ENCODE results near the gene CHCHD5. TPM values are rescaled to one million over a fixed set of nuclear protein-coding genes. Genes with fewer than 3 reads are reported as not detected.
"Not testable (repeated sequence)": the region's sequence is repeated elsewhere in the genome, so short reads cannot be mapped to it uniquely, and the experiment has no call there.

The CHCHD5 gene
- 10 to 100 TPM; 28.0 to 50.8 (median 38.8) TPM for polyA plus RNA-seq
- long read RNA-seq, donor 1 = 0 reads
- long read RNA-seq, donor 2, transcript CHCHD5-201 (4 exons, 691 nt) = major isoform, 9 of 16 reads
- long read RNA-seq, donor 2, partial matches to known transcripts = 7 of 16 reads
- long read RNA-seq, donor 2, other reads (novel, unspliced or antisense) = 0 of 16 reads
- long read RNA-seq, donor 3, transcript CHCHD5-201 (4 exons, 691 nt) = major isoform, 19 of 19 reads
- long read RNA-seq, donor 3, partial matches to known transcripts = 0 of 19 reads
- long read RNA-seq, donor 3, other reads (novel, unspliced or antisense) = 0 of 19 reads
- long read RNA-seq, donor 4, partial matches to known transcripts = 0 of 3 reads
- long read RNA-seq, donor 4, other reads (novel, unspliced or antisense) = 0 of 3 reads
- long read RNA-seq, donor 5, transcript CHCHD5-201 (4 exons, 691 nt) = major isoform, 10 of 11 reads
- long read RNA-seq, donor 5, partial matches to known transcripts = 0 of 11 reads
- long read RNA-seq, donor 5, other reads (novel, unspliced or antisense) = 0 of 11 reads
- long read RNA-seq, donor 6, transcript CHCHD5-201 (4 exons, 691 nt) = major isoform, 10 of 10 reads
- long read RNA-seq, donor 6, partial matches to known transcripts = 0 of 10 reads
- long read RNA-seq, donor 6, other reads (novel, unspliced or antisense) = 0 of 10 reads
- long read RNA-seq, donor 7 = 0 reads
- long read RNA-seq, donor 8, partial matches to known transcripts = 0 of 2 reads
- long read RNA-seq, donor 8, other reads (novel, unspliced or antisense) = 0 of 2 reads
- long read RNA-seq, donor 9, partial matches to known transcripts = 0 of 3 reads
- long read RNA-seq, donor 9, other reads (novel, unspliced or antisense) = 0 of 3 reads
- long read RNA-seq, donor 10, transcript CHCHD5-201 (4 exons, 691 nt) = major isoform, 22 of 29 reads
- long read RNA-seq, donor 10, partial matches to known transcripts = 5 of 29 reads
- long read RNA-seq, donor 10, other reads (novel, unspliced or antisense) = 0 of 29 reads

DNA sequence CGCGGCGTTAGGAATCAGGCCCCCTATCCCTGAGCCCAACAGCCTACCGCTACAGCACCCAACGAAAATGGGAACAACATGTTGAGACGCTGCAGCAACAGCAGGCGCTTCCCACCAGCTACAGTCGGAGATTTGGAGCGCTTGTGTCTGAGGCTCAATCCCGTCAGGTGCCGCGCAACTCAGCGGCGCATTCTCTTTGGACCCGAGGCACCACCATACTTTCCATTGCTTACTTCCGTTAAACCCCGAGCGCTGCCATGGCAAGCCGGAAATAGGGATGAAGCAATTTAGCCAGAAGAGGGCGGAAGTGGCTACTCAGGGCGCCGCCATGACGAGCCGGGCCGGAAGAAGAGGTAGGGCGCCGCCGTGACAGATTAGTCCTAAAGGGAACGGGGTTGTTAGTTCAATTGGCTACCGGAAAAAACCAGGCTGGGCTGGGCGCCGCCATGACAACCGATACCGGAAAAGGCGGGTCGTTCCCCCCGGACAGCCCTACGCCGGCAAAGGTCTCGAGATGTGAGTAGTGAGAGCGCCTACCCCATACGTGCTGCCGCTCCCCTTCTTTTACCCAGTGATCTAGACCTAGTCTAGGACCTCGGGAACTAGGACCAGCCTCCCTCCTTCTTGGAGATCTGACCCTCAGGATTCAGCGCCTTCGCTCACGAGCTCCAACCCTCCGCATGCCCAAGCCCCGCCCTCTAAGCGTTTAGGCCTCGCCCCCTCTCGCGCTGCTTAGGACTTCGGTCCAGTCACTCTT lies at the start of gene CHCHD5:
TSS of gene CHCHD5 (plus strand) at position 476 of the 757 bp plus-strand sequence. CDS start at position 515, 39 bp downstream.
- WGBS, 3 donors = 1 to 2% (median 1%) methylated on average over 53 to 54 of the region's 54 CpGs
- FAIRE-seq = no peak
- peak; percentile 96 to 97 for DNase-seq

GRCh38 chr2:112534826-112535225 lies 49.6 kb upstream of the CHCHD5 start:
- H3K4me3 ChIP-seq (ENCODE audit: low read depth in 1 of 3, low read length in 3 of 3) = no peak overlapping the region
- H3K9me3 ChIP-seq (ENCODE audit: control insufficient read depth in 2 of 2, insufficient read depth in 1 of 2, low read depth in 1 of 2, low read length in 1 of 2) = no peaks in the 10 kb centered on the region
- FAIRE-seq = no peak
- H3K4me1 ChIP-seq (ENCODE audit: control insufficient read depth in 3 of 3, insufficient read depth in 2 of 3, low read depth in 1 of 3, low read length in 2 of 3) = no peaks in the 10 kb centered on the region
- DNase-seq = no peak
- H3K36me3 ChIP-seq (ENCODE audit: control insufficient read depth in 3 of 3, insufficient read depth in 2 of 3, low read depth in 1 of 3, low read length in 3 of 3) = peaks cover 0 to 2% (median 1%) of the 10 kb centered on the region in 3 donors
- no peak overlapping the region for H3K27ac ChIP-seq (ENCODE audit: low read depth in 1 of 3, low read length in 2 of 3)
- no peaks in the 10 kb centered on the region for H3K27me3 ChIP-seq (ENCODE audit: control insufficient read depth in 3 of 3, insufficient read depth in 3 of 3, low read length in 3 of 3)
- 68 to 83% (median 75%) methylated on average over 1 of the region's 1 CpG for WGBS, 3 donors

More for the DNA sequence above, at the start of gene CHCHD5:
- Histone ChIP-seq H3K27me3 (ENCODE audit: control insufficient read depth in 3 of 3, insufficient read depth in 3 of 3, low read length in 3 of 3) (no peaks in the 10 kb centered on the region), H3K9me3 (ENCODE audit: control insufficient read depth in 2 of 2, insufficient read depth in 1 of 2, low read depth in 1 of 2, low read length in 1 of 2) (no peaks in the 10 kb centered on the region), H3K4me1 (ENCODE audit: control insufficient read depth in 3 of 3, insufficient read depth in 2 of 3, low read depth in 1 of 3, low read length in 2 of 3) (peaks cover 4 to 18% (median 7%) of the 10 kb centered on the region in 3 donors), H3K4me3 (ENCODE audit: low read depth in 1 of 3, low read length in 3 of 3) (peak within 1 kb of the TSS; percentile 69 to 73 (median 71)), H3K27ac (ENCODE audit: low read depth in 1 of 3, low read length in 2 of 3) (peak within 1 kb of the TSS; percentile 95 to 100 (median 98)), H3K36me3 (ENCODE audit: control insufficient read depth in 3 of 3, insufficient read depth in 2 of 3, low read depth in 1 of 3, low read length in 3 of 3) (peaks cover 0 to 28% (median 2%) of the 10 kb centered on the region in 3 donors)

DNA sequence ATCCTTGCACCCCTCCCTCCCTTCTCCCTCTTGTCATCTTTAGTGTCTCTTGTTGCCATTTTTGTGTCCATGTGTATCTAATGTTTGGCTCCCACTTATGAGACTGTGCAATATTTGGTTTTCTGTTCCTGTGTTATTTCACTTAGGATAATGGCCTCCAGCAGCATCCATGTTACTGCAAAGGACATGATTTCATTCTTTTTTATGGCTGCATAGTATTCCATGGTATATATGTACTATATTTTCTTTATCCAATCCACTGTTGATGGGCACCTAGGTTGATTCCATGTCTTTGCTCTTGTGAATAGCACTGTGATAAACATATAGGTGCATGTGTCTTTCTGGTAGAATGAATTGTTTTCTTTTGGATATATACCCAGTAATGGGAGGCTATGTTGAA lies 47.7 kb upstream of the CHCHD5 start:
- not testable (repeated sequence) for FAIRE-seq; H3K4me1 ChIP-seq (ENCODE audit: control insufficient read depth in 3 of 3, insufficient read depth in 2 of 3, low read depth in 1 of 3, low read length in 2 of 3); H3K9me3 ChIP-seq (ENCODE audit: control insufficient read depth in 2 of 2, insufficient read depth in 1 of 2, low read depth in 1 of 2, low read length in 1 of 2); H3K27me3 ChIP-seq (ENCODE audit: control insufficient read depth in 3 of 3, insufficient read depth in 3 of 3, low read length in 3 of 3); H3K36me3 ChIP-seq (ENCODE audit: control insufficient read depth in 3 of 3, insufficient read depth in 2 of 3, low read depth in 1 of 3, low read length in 3 of 3); H3K4me3 ChIP-seq (ENCODE audit: low read depth in 1 of 3, low read length in 3 of 3); DNase-seq; H3K27ac ChIP-seq (ENCODE audit: low read depth in 1 of 3, low read length in 2 of 3)

- FAIRE-seq (no peak), DNase-seq (no peak)
- H3K9me3 ChIP-seq (ENCODE audit: control insufficient read depth in 2 of 2, insufficient read depth in 1 of 2, low read depth in 1 of 2, low read length in 1 of 2) = no peaks in the 10 kb centered on the region
- WGBS, 3 donors = 65 to 83% (median 71%) methylated on average over 2 of the region's 2 CpGs
- no peaks in the 10 kb centered on the region for H3K36me3 ChIP-seq (ENCODE audit: control insufficient read depth in 3 of 3, insufficient read depth in 2 of 3, low read depth in 1 of 3, low read length in 3 of 3)
- no peak overlapping the region for H3K27ac ChIP-seq (ENCODE audit: low read depth in 1 of 3, low read length in 2 of 3)
- no peak overlapping the region for H3K4me3 ChIP-seq (ENCODE audit: low read depth in 1 of 3, low read length in 3 of 3)
- peaks cover 5 to 7% (median 5%) of the 10 kb centered on the region in 3 donors for H3K4me1 ChIP-seq (ENCODE audit: control insufficient read depth in 3 of 3, insufficient read depth in 2 of 3, low read depth in 1 of 3, low read length in 2 of 3)
- H3K27me3 ChIP-seq (ENCODE audit: control insufficient read depth in 3 of 3, insufficient read depth in 3 of 3, low read length in 3 of 3) = no peaks in the 10 kb centered on the region
These were observed 45.1 kb upstream of the CHCHD5 start for GRCh38 chr2:112539306-112539705.

- peaks cover 5 to 7% (median 5%) of the 10 kb centered on the region in 3 donors for H3K4me1 ChIP-seq (ENCODE audit: control insufficient read depth in 3 of 3, insufficient read depth in 2 of 3, low read depth in 1 of 3, low read length in 2 of 3)
- H3K36me3 ChIP-seq (ENCODE audit: control insufficient read depth in 3 of 3, insufficient read depth in 2 of 3, low read depth in 1 of 3, low read length in 3 of 3) = no peaks in the 10 kb centered on the region
- H3K27me3 ChIP-seq (ENCODE audit: control insufficient read depth in 3 of 3, insufficient read depth in 3 of 3, low read length in 3 of 3) = no peaks in the 10 kb centered on the region
- 38 to 64% (median 51%) methylated on average over 2 of the region's 2 CpGs for WGBS, 3 donors
- FAIRE-seq = no peak
- no peaks in the 10 kb centered on the region for H3K9me3 ChIP-seq (ENCODE audit: control insufficient read depth in 2 of 2, insufficient read depth in 1 of 2, low read depth in 1 of 2, low read length in 1 of 2)
- no peak for DNase-seq
- no peak overlapping the region for H3K4me3 ChIP-seq (ENCODE audit: low read depth in 1 of 3, low read length in 3 of 3)
- no peak overlapping the region for H3K27ac ChIP-seq (ENCODE audit: low read depth in 1 of 3, low read length in 2 of 3)
These were observed 43.5 kb upstream of the CHCHD5 start for GRCh38 chr2:112540906-112541305.

DNA sequence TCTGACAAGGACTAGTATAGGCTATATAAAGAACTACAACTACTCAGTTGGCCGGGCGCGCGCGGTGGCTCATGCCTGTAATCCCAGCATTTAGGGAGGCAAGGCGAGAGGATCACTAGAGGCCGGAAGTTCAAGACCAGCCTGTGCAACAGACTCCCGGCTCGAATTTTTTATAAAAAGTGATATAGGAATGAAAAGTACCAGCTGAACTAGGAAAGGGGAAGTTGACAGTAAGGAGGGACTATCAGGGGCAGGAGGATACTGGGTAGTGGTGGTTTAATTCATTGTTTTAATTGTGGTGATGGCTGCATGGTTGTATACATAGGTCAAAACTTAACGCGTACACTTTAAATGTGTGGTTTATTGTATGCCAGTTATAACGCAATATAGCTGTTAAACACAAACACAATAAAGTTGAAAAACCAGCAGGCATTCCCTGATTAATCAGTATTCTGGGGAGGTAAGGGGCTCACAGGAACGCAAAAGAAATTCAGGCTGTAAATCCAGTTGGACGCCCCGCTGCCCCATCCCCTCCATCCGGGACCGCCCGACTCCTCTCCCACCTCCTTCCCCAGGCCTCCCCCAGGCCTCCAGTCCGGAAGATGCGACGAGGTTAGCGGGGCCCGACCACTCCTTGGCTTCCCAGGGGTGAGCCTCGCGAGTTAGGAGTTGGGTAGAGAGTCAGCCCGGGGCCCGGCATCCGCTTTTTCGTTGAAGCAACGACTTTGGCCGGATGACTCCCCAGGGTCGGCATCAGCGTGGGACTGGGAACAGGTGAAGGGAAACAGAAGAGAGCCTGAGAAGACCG lies 42.9 kb upstream of the CHCHD5 start:
- H3K36me3 ChIP-seq (ENCODE audit: control insufficient read depth in 3 of 3, insufficient read depth in 2 of 3, low read depth in 1 of 3, low read length in 3 of 3) = no peaks in the 10 kb centered on the region
- H3K27ac ChIP-seq (ENCODE audit: low read depth in 1 of 3, low read length in 2 of 3) = peak overlapping the region; percentile 73 to 91 (median 77)
- FAIRE-seq (no peak), DNase-seq (peak in 1 of 2 donors; percentile 3)
- H3K27me3 ChIP-seq (ENCODE audit: control insufficient read depth in 3 of 3, insufficient read depth in 3 of 3, low read length in 3 of 3) = no peaks in the 10 kb centered on the region
- WGBS, 3 donors = 13 to 24% (median 22%) methylated on average over 34 of the region's 34 CpGs
- peak overlapping the region; percentile 70 to 85 (median 70) for H3K4me3 ChIP-seq (ENCODE audit: low read depth in 1 of 3, low read length in 3 of 3)
- H3K9me3 ChIP-seq (ENCODE audit: control insufficient read depth in 2 of 2, insufficient read depth in 1 of 2, low read depth in 1 of 2, low read length in 1 of 2) = no peaks in the 10 kb centered on the region
- H3K4me1 ChIP-seq (ENCODE audit: control insufficient read depth in 3 of 3, insufficient read depth in 2 of 3, low read depth in 1 of 3, low read length in 2 of 3) = peaks cover 5 to 7% (median 5%) of the 10 kb centered on the region in 3 donors

DNA sequence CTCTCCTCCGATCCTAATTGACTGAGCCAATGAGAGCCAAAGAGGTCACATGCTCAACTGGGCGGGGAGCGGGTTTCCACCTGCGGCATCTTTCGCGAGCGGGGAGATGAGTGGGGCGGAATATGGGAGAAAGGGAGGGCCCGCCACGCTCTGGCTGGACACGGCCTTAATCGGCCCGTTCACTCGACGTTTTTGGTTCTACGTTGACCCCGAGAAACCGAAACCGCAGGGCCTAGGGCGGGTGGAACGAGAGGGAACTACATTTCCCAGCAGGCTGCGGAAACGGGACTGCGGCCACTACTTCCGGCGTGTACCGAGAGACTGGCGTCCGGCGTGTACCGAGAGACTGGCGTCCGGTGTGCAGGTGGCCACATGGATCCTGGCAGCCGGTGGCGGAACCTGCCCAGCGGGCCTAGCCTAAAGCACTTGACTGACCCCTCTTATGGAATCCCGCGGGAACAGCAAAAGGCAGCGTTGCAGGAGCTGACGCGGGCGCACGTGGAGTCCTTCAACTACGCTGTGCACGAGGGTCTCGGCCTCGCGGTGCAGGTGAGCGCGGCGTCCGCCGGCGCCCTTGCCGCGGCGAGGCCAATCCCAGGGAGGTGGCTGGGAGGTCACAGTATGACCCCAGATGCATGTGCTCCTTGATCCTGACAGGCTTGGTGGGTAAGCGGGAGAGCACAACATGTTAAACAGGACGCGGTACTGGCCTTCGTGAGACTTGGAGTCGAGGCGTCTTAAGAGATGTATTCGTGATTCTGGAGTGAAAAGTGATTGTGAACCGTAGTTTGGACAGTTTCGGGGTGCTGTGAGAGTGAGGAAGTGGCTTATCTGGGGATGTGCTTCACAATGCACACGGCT lies 42.1 kb upstream of the CHCHD5 start, which contains the start of gene POLR1B:
TSS of gene POLR1B (plus strand) at position 343 of the 861 bp plus-strand sequence. CDS start at position 373, 30 bp downstream.
- Histone ChIP-seq H3K36me3 (ENCODE audit: control insufficient read depth in 3 of 3, insufficient read depth in 2 of 3, low read depth in 1 of 3, low read length in 3 of 3) (peaks cover 0 to 6% (median 1%) of the 10 kb centered on the region in 3 donors), H3K4me3 (ENCODE audit: low read depth in 1 of 3, low read length in 3 of 3) (peak within 1 kb of the TSS; percentile 70 to 85 (median 70)), H3K4me1 (ENCODE audit: control insufficient read depth in 3 of 3, insufficient read depth in 2 of 3, low read depth in 1 of 3, low read length in 2 of 3) (peaks cover 5 to 7% (median 5%) of the 10 kb centered on the region in 3 donors), H3K27ac (ENCODE audit: low read depth in 1 of 3, low read length in 2 of 3) (peak within 1 kb of the TSS; percentile 73 to 91 (median 77)), H3K9me3 (ENCODE audit: control insufficient read depth in 2 of 2, insufficient read depth in 1 of 2, low read depth in 1 of 2, low read length in 1 of 2) (no peaks in the 10 kb centered on the region), H3K27me3 (ENCODE audit: control insufficient read depth in 3 of 3, insufficient read depth in 3 of 3, low read length in 3 of 3) (no peaks in the 10 kb centered on the region)
- 0% methylated on average over 59 to 67 of the region's 67 CpGs for WGBS, 3 donors
- FAIRE-seq (no peak), DNase-seq (peak; percentile 85 to 94)
